SK-MEL-5 (cell line): ENCODE measurements around the gene AQP5. TPM values are rescaled to one million over a fixed set of nuclear protein-coding genes. Genes with fewer than 3 reads are reported as not detected.
"Not testable (repeated sequence)": the region's sequence is repeated elsewhere in the genome, so short reads cannot be mapped to it uniquely, and the experiment has no call there.

Experiments
- DNase-seq: peaks from one replicate; pipeline ENCODE4 v3.0.0-alpha.2; 2016; ENCODE audit warnings: low read depth, low spot score
- in situ Hi-C: cut with HindIII; loops from 2 replicates; pipeline ENCODE4 v1.10.0; 2016; ENCODE audit warnings: low sequenced_read_pairs, high pct_unique_total_duplicates, low pct_unique_long_range_greater_than_20kb
- total RNA-seq: library from RNA; depleted of rRNA; stranded (reverse); fragments of >200 nt; shearing (Covaris generic); gene quantifications from 2 replicates; pipeline ENCODE4 v1.2.3, GENCODE V29; 2014

Gene AQP5
- total RNA-seq, 1 experiment from 2014 or later = not detected

- in situ Hi-C loops = no loop called here
- DNase-seq = no peak
Measured at GRCh38 chr12:49984476-49985359, 23.0 kb downstream of the AQP5 start.

GRCh38 chr12:49985981-49986380 is 24.3 kb downstream of the AQP5 start:
- DNase-seq = peak; percentile 26
- in situ Hi-C loops = no loop called here

- in situ Hi-C loops = not testable (repeated sequence)
Measured at GRCh38 chr12:49986476-49986875, 24.8 kb downstream of the AQP5 start.

GRCh38 chr12:49987625-49988303 is 26.1 kb downstream of the AQP5 start:
- no peak for DNase-seq
- in situ Hi-C loops = no loop called here

More at GRCh38 chr12:49986476-49986875, 24.8 kb downstream of the AQP5 start:
- peak; percentile 68 for DNase-seq

GRCh38 chr12:49989400-49989799 is 27.7 kb downstream of the AQP5 start:
- DNase-seq, in situ Hi-C loops: not testable (repeated sequence)

- in situ Hi-C loops = no loop called here
- no peak for DNase-seq
Measured at GRCh38 chr12:49990273-49990672, 28.6 kb downstream of the AQP5 start.

- in situ Hi-C loops = no loop called here
Measured at GRCh38 chr12:49998453-49998852, 36.8 kb downstream of the AQP5 start.

GRCh38 chr12:50003595-50003994 is 41.9 kb downstream of the AQP5 start:
- DNase-seq = no peak
- in situ Hi-C loops = no loop called here

More at GRCh38 chr12:49998453-49998852, 36.8 kb downstream of the AQP5 start:
- no peak for DNase-seq

- no peak for DNase-seq
- in situ Hi-C loops = no loop called here
Measured at GRCh38 chr12:50004696-50005095, 43.0 kb downstream of the AQP5 start.

- in situ Hi-C loops = no loop called here
- DNase-seq = no peak
Measured at GRCh38 chr12:50005175-50005574, 43.5 kb downstream of the AQP5 start.

GRCh38 chr12:50006280-50006679 is 44.6 kb downstream of the AQP5 start:
- DNase-seq = no peak
- in situ Hi-C loops = no loop called here

- DNase-seq = no peak
- in situ Hi-C loops = no loop called here
Measured at GRCh38 chr12:50006754-50007442, 45.2 kb downstream of the AQP5 start.

- in situ Hi-C loops = no loop called here
- DNase-seq = no peak
Measured at GRCh38 chr12:50013361-50014147, 51.9 kb downstream of the AQP5 start.

GRCh38 chr12:50014342-50014741 is 52.7 kb downstream of the AQP5 start:
- in situ Hi-C loops = no loop called here
- no peak for DNase-seq
